Motor neuron (in vitro differentiated cells): ENCODE measurements around the gene UBAC2. TPM values are rescaled to one million over a fixed set of nuclear protein-coding genes. Genes with fewer than 3 reads are reported as not detected.

Source experiments
- ATAC-seq, 8 experiments: fragments of 200-7000 bp; cut with Tn5 transposase; replicated peaks in 6 of 8; 2 replicates each; pipeline ENCODE4 v1.8.0; 2021; ENCODE audit warnings: mild to moderate bottlenecking in 8 of 8, moderate library complexity in 8 of 8
- H3K27ac ChIP-seq, 2 donors: fragments of 250-450 bp; sonication (Bioruptor Pico); 2 replicates each; pipeline ENCODE4 v1.9.0; 2021; ENCODE audit warnings: antibody characterized with exemption in 2 of 2, mild to moderate bottlenecking in 2 of 2, moderate library complexity in 1 of 2
- H3K4me1 ChIP-seq, 2 donors: fragments of 250-450 bp; sonication (Bioruptor Pico); replicated peaks in 1 of 2; 2 replicates each; pipeline ENCODE4 v1.6.1; 2021; ENCODE audit warnings: antibody characterized with exemption in 2 of 2, mild to moderate bottlenecking in 2 of 2, moderate library complexity in 1 of 2
- H3K4me3 ChIP-seq, 5 donors: fragments of 250-450 bp; sonication (Bioruptor Pico); 2 replicates each; pipeline ENCODE4 v1.9.0; 2021; ENCODE audit warnings: antibody characterized with exemption in 5 of 5, mild to moderate bottlenecking in 5 of 5, moderate library complexity in 4 of 5
- WGBS, 10 experiments: fragments of 450-650 bp; shearing (Covaris generic); methylation state at CpG; one replicate each; pipeline ENCODE4 v1.0.0; 2022; 5-methylcytosine and 5-hydroxymethylcytosine counted together
- in situ Hi-C, 9 experiments: fragments of 400-800 bp; cut with MboI; loops; one replicate each; pipeline ENCODE4 v1.15.0; 2021; ENCODE audit warnings: low sequenced_read_pairs in 9 of 9, low pct_unique_long_range_greater_than_20kb in 2 of 9; ENCODE audit not compliant: unreplicated experiment in 9 of 9
- total RNA-seq, 8 experiments: library from RNA; unstranded; fragments of 300-600 nt; gene quantifications; 2 replicates each; pipeline versions ENCODE4 v1.2.3 to v1.2.4, GENCODE V29; 2022

UBAC2 gene
- total RNA-seq, 8 experiments from 2014 or later, result 28.5 to 47.7 (median 34.9) TPM

- Histone ChIP-seq H3K4me1 (peaks cover 0 to 3% of the 10 kb centered on the region in 2 donors), H3K27ac (no peak overlapping the region), H3K4me3 (no peak overlapping the region)
- in situ Hi-C loops, result loop anchor here in 1 of 9 experiments (10.0 kb wide), 1 partner anchor 174 kb away; no protein-coding TSS in a partner anchor
- 83 to 100% (median 100%) methylated on average over 1 of the region's 1 CpG; no CpG with 5 or more reads in 2 of the 10 experiments for WGBS, 10 experiments
- ATAC-seq, result peak in 2 of 8 experiments; percentile 27 to 58
Observed at GRCh38 chr13:99261059-99261458, 60.4 kb downstream of the UBAC2 start.

DNA sequence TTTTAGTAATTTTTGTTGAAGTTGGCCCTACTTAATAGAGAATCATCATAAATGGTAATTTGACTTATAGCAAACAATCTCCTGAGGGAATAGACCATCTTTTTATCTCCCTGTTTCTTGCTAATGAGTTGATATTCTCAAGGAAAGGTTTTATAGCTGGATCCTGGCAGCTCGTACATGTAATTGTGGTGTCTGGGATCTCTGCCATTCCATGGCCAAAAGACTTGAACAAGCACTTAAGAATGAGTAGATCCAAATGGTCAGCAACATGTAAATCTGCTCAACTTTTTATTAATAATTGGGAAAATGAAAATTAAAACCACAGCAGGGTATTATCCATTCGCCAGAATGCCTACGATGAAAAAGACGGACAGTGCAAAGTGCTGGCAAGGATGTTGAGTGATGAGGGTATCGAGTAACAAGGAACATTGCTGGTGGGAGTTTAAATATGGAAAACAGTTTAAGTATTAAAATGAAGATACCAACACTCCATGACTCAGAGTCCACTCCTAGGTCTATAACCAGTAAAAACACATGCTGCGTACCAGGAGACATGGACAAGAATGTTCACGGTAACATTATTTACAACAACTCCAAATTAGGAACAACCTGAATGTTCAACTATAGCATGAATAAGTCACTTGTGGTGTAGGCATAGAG, 62.6 kb downstream of the UBAC2 start:
- WGBS, 10 experiments, result 74 to 100% (median 96%) methylated on average over 4 to 7 of the region's 7 CpGs
- H3K27ac ChIP-seq, result no peak overlapping the region
- peak in 3 of 8 experiments; percentile 43 to 76 (median 64) for ATAC-seq
- in situ Hi-C loops, result loop anchor here in 1 of 9 experiments (10.0 kb wide), 1 partner anchor 172 kb away; no protein-coding TSS in a partner anchor
- peaks cover 0 to 3% of the 10 kb centered on the region in 2 donors for H3K4me1 ChIP-seq
- H3K4me3 ChIP-seq, result no peak overlapping the region

DNA sequence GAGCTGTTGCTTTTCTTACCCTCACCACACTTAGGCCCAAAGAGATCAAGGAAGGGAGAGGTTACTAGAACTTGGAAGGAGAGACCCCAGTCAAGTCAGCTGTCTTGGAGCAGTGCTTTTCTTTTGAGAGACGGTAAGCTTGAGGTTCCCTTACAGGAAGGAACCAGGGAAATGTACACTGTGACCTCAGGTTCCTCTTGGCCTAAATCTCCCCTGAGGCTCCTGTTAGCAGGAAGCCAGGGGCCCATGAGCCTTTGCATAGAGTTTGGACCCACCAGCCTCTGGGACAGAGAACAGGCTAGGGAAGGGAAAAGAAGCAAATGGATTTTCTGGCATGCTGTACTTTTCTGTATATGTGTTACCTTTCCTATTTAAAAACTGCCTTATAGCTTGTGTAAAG, 63.4 kb downstream of the UBAC2 start:
- Histone ChIP-seq H3K27ac (no peak overlapping the region), H3K4me1 (peaks cover 0 to 3% of the 10 kb centered on the region in 2 donors), H3K4me3 (no peak overlapping the region)
- WGBS, 10 experiments, result 100% methylated on average over 1 of the region's 1 CpG; no CpG with 5 or more reads in 7 of the 10 experiments
- in situ Hi-C loops, result loop anchor here in 1 of 9 experiments (10.0 kb wide), 1 partner anchor 171 kb away; no protein-coding TSS in a partner anchor
- no peak for ATAC-seq

- in situ Hi-C loops, result loop anchor here in 1 of 9 experiments (10.0 kb wide), 1 partner anchor 170 kb away; no protein-coding TSS in a partner anchor
- no peak overlapping the region for H3K4me3 ChIP-seq
- no peak for ATAC-seq
- no peak overlapping the region for H3K27ac ChIP-seq
- peaks cover 0 to under 1% of the 10 kb centered on the region in 2 donors for H3K4me1 ChIP-seq
- WGBS, 10 experiments, result 20 to 88% (median 75%) methylated on average over 1 to 8 of the region's 8 CpGs; no CpG with 5 or more reads in 2 of the 10 experiments
Observed at GRCh38 chr13:99265162-99265800, 64.6 kb downstream of the UBAC2 start.

- in situ Hi-C loops, result loop anchor here in 1 of 9 experiments (10.0 kb wide), 1 partner anchor 169 kb away; no protein-coding TSS in a partner anchor
- ATAC-seq, result peak in 6 of 8 experiments; percentile 32 to 80 (median 48)
- Histone ChIP-seq H3K4me1 (no peaks in the 10 kb centered on the region), H3K4me3 (no peak overlapping the region), H3K27ac (no peak overlapping the region)
- 18 to 73% (median 56%) methylated on average over 2 to 3 of the region's 3 CpGs; no CpG with 5 or more reads in 1 of the 10 experiments for WGBS, 10 experiments
Observed at GRCh38 chr13:99265821-99266426, 65.3 kb downstream of the UBAC2 start.

GRCh38 chr13:99266827-99267226, 66.2 kb downstream of the UBAC2 start:
- no peak overlapping the region for H3K27ac ChIP-seq
- H3K4me3 ChIP-seq, result no peak overlapping the region
- H3K4me1 ChIP-seq, result no peaks in the 10 kb centered on the region
- in situ Hi-C loops, result loop anchor here in 1 of 9 experiments (10.0 kb wide), 1 partner anchor 168 kb away; no protein-coding TSS in a partner anchor
- WGBS, 10 experiments, result 36 to 100% (median 92%) methylated on average over 1 to 5 of the region's 6 CpGs; no CpG with 5 or more reads in 5 of the 10 experiments
- no peak for ATAC-seq

DNA sequence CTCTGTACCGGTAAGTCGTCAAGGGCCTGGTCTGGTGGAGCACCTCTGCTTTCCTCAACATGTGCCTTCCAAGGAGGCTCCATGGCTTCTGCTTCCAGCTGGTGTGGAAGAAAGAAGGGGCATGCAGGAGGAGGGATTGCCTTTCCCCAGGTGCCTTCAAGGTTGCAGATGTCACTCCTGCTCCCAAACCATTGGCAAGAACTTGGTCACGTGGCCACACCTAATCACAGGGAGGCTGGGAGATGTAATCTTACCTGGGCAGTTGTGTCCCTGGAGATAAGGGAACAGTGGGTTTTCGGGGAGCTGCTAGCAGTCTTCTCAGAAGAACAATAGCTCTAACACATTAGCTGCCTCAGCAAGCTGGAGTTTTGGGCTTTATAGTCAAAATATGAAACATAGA, 67.3 kb downstream of the UBAC2 start:
- ATAC-seq, result no peak
- no peak overlapping the region for H3K27ac ChIP-seq
- in situ Hi-C loops, result loop anchor here in 1 of 9 experiments (10.0 kb wide), 1 partner anchor 167 kb away; no protein-coding TSS in a partner anchor
- no peaks in the 10 kb centered on the region for H3K4me1 ChIP-seq
- H3K4me3 ChIP-seq, result no peak overlapping the region
- 73 to 100% (median 100%) methylated on average over 1 to 4 of the region's 4 CpGs; no CpG with 5 or more reads in 1 of the 10 experiments for WGBS, 10 experiments

GRCh38 chr13:99268822-99269221, 68.2 kb downstream of the UBAC2 start:
- in situ Hi-C loops, result loop anchor here in 1 of 9 experiments (10.0 kb wide), 1 partner anchor 166 kb away; no protein-coding TSS in a partner anchor
- no peaks in the 10 kb centered on the region for H3K4me1 ChIP-seq
- WGBS, 10 experiments, result 72 to 100% (median 84%) methylated on average over 1 to 3 of the region's 3 CpGs; no CpG with 5 or more reads in 6 of the 10 experiments
- H3K27ac ChIP-seq, result no peak overlapping the region
- no peak for ATAC-seq
- no peak overlapping the region for H3K4me3 ChIP-seq

GRCh38 chr13:99269627-99270241, 69.1 kb downstream of the UBAC2 start:
- ATAC-seq, result peak in 4 of 8 experiments; percentile 52 to 89 (median 84)
- no peaks in the 10 kb centered on the region for H3K4me1 ChIP-seq
- no peak overlapping the region for H3K4me3 ChIP-seq
- H3K27ac ChIP-seq, result no peak overlapping the region
- in situ Hi-C loops, result loop anchor here in 1 of 9 experiments (10.0 kb wide), 1 partner anchor 165 kb away; no protein-coding TSS in a partner anchor
- 17 to 100% (median 43%) methylated on average over 1 to 3 of the region's 3 CpGs for WGBS, 10 experiments

GRCh38 chr13:99270518-99270917, 69.9 kb downstream of the UBAC2 start:
- WGBS, 10 experiments, result 79 to 100% (median 91%) methylated on average over 1 to 2 of the region's 2 CpGs
- no peak for ATAC-seq
- no peak overlapping the region for H3K27ac ChIP-seq
- H3K4me3 ChIP-seq, result no peak overlapping the region
- in situ Hi-C loops, result no loop called here
- no peaks in the 10 kb centered on the region for H3K4me1 ChIP-seq

DNA sequence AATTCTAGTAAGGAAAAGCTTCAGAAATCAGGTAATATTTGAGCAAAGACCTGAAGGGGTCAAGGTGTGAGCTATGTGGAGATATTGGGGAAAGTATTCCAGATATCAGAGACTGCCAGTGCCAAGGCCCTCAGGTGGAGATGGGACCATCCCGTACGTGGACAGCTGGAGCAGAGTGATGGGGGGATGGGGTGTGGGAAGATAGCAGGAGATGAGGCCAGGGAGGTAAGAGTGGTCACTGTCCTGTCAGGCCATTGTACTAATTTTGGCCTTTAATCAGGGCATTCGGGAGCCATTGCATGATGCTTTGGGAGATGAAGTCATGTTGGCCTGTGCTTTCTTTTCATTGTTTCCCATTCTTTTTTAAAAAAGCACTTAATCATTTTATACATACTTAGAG, 70.6 kb downstream of the UBAC2 start:
- in situ Hi-C loops, result no loop called here
- 38 to 100% (median 95%) methylated on average over 1 to 3 of the region's 3 CpGs for WGBS, 10 experiments
- no peak overlapping the region for H3K27ac ChIP-seq
- no peak overlapping the region for H3K4me3 ChIP-seq
- H3K4me1 ChIP-seq, result no peaks in the 10 kb centered on the region
- ATAC-seq, result no peak

DNA sequence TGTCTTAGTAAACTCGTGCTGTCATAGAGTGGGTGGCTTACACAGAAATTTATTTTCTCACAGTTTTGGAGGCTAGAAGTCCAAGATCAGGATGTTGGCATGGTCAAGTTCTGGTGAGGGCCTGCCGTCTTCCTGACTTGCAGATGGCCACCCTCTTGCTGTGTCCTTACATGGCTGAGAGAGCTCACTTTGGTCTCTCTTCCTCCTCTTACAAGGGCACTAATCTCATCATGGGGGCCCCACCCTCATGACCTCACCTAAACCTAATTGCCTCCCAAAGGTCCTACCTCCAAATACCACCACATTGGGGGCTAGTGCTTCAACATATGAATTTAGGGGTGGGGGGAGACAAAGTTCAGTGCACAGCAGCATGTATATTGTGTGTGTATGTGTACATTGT, 71.8 kb downstream of the UBAC2 start:
- 92 to 100% (median 100%) methylated on average over 1 to 2 of the region's 2 CpGs; no CpG with 5 or more reads in 2 of the 10 experiments for WGBS, 10 experiments
- Histone ChIP-seq H3K27ac (no peak overlapping the region), H3K4me3 (no peak overlapping the region), H3K4me1 (no peaks in the 10 kb centered on the region)
- no peak for ATAC-seq
- in situ Hi-C loops, result no loop called here
